ENCODE measurements around the gene ZBED4.

DNA sequence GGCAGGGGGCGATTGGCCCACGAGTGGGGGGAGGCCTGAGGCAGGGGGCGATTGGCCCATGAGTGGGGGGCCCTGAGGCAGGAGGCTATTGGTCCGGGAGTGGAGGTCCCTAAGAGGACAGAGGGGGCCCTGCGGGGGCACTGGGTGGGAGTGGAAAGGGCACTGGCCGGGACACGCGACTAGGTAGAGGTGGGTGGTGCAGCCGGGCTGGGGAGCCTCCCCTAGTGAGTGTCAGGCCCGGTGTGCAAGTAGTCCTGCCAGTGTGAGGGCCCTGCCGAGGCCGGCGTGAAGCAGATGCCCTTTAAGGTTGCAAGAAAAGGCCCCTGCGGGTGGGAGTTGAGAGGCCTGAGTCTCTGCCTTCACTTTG lies 25.1 kb upstream of the ZBED4 start:
- TF ChIP-seq, protein P1, sequence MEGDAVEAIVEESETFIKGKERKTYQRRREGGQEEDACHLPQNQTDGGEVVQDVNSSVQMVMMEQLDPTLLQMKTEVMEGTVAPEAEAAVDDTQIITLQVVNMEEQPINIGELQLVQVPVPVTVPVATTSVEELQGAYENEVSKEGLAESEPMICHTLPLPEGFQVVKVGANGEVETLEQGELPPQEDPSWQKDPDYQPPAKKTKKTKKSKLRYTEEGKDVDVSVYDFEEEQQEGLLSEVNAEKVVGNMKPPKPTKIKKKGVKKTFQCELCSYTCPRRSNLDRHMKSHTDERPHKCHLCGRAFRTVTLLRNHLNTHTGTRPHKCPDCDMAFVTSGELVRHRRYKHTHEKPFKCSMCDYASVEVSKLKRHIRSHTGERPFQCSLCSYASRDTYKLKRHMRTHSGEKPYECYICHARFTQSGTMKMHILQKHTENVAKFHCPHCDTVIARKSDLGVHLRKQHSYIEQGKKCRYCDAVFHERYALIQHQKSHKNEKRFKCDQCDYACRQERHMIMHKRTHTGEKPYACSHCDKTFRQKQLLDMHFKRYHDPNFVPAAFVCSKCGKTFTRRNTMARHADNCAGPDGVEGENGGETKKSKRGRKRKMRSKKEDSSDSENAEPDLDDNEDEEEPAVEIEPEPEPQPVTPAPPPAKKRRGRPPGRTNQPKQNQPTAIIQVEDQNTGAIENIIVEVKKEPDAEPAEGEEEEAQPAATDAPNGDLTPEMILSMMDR (IDR thresholded peaks at IDR 0.05; ENCODE audit: low read depth, low read length), result no peak
- TF ChIP-seq EZH2phosphoT487 (IDR thresholded peaks at IDR 0.05; ENCODE audit: low read depth), result no peak

All from OCI-LY3 (cell line).